DND-41 (cell line): ENCODE data around the gene PPT2.
A peak's percentile ranks its signal among the peaks of the same experiment; 100 is the strongest.

Experiments used
- EZH2 ChIP-seq: IDR thresholded peaks from 3 replicates; pipeline ENCODE4 v1.6.1; 2012; ENCODE audit warnings: borderline replicate concordance, low read depth, mild to moderate bottlenecking, moderate library complexity, low read length, inconsistent platforms; ENCODE audit not compliant: severe bottlenecking
- TF ChIP-seq, protein P1 (sequence below): IDR thresholded peaks from 2 replicates; pipeline ENCODE4 v1.5.1; 2012; ENCODE audit warnings: borderline replicate concordance, low read length, moderate library complexity, mild to moderate bottlenecking; ENCODE audit not compliant: poor library complexity, severe bottlenecking; ENCODE audit errors: extremely low read depth

DNA sequence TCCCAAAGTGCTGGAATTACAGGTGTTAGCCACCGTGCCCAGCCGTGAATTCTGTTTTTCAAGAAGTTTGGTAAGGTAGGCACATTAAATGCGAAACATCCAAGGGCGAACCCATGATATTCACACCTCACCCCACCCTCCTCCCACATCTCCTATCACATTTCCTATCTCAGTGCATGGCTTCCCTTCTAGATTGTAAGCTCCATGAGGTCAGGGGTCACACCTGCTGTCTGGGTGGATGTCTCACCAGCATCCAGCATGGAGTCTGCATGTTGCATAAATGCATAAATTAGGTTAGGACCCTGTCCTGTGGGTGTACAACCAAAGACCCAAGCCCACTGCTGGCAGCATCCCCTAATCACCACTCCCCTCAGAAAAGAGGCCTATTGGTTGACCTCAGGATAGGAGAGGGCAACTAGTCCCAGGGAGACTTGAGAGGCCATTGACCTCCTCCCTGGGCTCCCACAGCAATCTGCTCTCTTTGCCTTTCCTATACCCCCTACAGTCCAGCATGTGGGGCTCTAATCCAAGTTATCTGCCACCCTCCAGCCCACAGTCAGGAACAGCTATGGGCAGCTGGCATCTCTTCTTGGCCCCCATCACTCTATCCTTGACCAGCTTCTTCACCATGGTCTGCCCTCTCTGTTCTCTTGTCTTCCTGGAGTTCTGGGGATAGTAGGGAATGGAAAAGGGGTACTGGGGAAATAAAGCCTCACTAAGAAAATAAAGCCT, 6.4 kb upstream of the PPT2 start:
- TF ChIP-seq, protein P1, sequence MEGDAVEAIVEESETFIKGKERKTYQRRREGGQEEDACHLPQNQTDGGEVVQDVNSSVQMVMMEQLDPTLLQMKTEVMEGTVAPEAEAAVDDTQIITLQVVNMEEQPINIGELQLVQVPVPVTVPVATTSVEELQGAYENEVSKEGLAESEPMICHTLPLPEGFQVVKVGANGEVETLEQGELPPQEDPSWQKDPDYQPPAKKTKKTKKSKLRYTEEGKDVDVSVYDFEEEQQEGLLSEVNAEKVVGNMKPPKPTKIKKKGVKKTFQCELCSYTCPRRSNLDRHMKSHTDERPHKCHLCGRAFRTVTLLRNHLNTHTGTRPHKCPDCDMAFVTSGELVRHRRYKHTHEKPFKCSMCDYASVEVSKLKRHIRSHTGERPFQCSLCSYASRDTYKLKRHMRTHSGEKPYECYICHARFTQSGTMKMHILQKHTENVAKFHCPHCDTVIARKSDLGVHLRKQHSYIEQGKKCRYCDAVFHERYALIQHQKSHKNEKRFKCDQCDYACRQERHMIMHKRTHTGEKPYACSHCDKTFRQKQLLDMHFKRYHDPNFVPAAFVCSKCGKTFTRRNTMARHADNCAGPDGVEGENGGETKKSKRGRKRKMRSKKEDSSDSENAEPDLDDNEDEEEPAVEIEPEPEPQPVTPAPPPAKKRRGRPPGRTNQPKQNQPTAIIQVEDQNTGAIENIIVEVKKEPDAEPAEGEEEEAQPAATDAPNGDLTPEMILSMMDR, result peak; percentile 23
- TF ChIP-seq EZH2, result no peak
